ENCODE results near the gene RAP2B. TPM values are rescaled to one million over a fixed set of nuclear protein-coding genes. Genes with fewer than 3 reads are reported as not detected.

RAP2B gene
- total and polyA plus RNA-seq, 2 of the 13 experiments (the other 11 are each of a cell fraction or from before 2014, with no cell fraction given), result 6.4 to 7.1 TPM

DNA sequence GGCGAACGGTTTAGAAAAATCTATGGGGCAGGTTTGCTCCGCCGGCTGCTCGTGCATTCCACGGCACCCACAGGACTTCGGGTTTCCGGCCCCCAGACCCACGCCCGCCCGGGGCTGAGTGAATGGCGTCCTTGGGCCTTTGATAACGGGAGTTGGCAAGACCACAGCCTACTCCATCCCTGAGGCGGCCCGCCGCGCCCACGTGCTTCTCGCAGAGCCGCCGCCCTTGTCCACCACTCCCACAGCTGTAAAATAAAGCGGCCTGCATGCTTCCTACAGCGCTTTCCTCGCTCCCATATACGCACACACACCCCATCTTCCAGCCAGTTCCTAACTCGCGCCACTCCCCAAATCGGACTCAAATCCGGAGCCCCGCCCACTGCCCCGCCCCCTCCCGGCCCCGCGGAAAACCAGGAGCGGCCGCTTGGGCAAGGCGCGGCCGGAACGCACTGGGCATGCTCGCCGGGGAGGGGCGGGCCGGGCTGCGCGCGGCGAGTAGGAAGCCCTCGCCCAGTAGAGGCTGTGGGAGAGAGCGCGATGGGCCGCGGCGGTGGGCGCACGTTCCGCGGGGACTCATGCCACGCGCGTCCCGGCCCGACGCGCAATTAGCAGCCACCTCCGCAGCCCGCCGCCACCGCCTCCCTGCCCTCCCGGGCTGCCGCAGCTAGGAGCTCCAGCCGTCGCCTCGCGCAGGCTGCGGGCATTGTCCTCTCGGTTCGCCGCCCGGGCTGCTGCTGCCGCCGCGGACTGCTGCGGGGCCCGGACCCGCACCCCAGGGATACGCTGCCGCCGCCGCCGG is at the start of gene RAP2B (continued):
- TF ChIP-seq, protein P1, sequence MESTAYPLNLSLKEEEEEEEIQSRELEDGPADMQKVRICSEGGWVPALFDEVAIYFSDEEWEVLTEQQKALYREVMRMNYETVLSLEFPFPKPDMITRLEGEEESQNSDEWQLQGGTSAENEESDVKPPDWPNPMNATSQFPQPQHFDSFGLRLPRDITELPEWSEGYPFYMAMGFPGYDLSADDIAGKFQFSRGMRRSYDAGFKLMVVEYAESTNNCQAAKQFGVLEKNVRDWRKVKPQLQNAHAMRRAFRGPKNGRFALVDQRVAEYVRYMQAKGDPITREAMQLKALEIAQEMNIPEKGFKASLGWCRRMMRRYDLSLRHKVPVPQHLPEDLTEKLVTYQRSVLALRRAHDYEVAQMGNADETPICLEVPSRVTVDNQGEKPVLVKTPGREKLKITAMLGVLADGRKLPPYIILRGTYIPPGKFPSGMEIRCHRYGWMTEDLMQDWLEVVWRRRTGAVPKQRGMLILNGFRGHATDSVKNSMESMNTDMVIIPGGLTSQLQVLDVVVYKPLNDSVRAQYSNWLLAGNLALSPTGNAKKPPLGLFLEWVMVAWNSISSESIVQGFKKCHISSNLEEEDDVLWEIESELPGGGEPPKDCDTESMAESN (CRISPR knock-in tag; conservative IDR thresholded peaks at IDR 0.05), result peak; percentile 66; the same call in 1 of the 2 replicates
- TF ChIP-seq, protein P2, sequence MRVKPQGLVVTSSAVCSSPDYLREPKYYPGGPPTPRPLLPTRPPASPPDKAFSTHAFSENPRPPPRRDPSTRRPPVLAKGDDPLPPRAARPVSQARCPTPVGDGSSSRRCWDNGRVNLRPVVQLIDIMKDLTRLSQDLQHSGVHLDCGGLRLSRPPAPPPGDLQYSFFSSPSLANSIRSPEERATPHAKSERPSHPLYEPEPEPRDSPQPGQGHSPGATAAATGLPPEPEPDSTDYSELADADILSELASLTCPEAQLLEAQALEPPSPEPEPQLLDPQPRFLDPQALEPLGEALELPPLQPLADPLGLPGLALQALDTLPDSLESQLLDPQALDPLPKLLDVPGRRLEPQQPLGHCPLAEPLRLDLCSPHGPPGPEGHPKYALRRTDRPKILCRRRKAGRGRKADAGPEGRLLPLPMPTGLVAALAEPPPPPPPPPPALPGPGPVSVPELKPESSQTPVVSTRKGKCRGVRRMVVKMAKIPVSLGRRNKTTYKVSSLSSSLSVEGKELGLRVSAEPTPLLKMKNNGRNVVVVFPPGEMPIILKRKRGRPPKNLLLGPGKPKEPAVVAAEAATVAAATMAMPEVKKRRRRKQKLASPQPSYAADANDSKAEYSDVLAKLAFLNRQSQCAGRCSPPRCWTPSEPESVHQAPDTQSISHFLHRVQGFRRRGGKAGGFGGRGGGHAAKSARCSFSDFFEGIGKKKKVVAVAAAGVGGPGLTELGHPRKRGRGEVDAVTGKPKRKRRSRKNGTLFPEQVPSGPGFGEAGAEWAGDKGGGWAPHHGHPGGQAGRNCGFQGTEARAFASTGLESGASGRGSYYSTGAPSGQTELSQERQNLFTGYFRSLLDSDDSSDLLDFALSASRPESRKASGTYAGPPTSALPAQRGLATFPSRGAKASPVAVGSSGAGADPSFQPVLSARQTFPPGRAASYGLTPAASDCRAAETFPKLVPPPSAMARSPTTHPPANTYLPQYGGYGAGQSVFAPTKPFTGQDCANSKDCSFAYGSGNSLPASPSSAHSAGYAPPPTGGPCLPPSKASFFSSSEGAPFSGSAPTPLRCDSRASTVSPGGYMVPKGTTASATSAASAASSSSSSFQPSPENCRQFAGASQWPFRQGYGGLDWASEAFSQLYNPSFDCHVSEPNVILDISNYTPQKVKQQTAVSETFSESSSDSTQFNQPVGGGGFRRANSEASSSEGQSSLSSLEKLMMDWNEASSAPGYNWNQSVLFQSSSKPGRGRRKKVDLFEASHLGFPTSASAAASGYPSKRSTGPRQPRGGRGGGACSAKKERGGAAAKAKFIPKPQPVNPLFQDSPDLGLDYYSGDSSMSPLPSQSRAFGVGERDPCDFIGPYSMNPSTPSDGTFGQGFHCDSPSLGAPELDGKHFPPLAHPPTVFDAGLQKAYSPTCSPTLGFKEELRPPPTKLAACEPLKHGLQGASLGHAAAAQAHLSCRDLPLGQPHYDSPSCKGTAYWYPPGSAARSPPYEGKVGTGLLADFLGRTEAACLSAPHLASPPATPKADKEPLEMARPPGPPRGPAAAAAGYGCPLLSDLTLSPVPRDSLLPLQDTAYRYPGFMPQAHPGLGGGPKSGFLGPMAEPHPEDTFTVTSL (CRISPR knock-in tag; IDR thresholded peaks at IDR 0.05; ENCODE audit: borderline replicate concordance), result no peak; the same call in 1 of the 2 replicates
- no peak; the same call in 1 of the 2 replicates for TF ChIP-seq KDM5A (IDR thresholded peaks at IDR 0.05; ENCODE audit: borderline replicate concordance, low read length)
- 0 out of 2 replicates have a peak, but pooled peaks have one; percentile 34 for TF ChIP-seq ZNF205 (CRISPR knock-in tag; IDR thresholded peaks at IDR 0.05)
- TF ChIP-seq HNF4A (CRISPR knock-in tag; IDR thresholded peaks at IDR 0.05), result no peak
- TF ChIP-seq, protein P3, sequence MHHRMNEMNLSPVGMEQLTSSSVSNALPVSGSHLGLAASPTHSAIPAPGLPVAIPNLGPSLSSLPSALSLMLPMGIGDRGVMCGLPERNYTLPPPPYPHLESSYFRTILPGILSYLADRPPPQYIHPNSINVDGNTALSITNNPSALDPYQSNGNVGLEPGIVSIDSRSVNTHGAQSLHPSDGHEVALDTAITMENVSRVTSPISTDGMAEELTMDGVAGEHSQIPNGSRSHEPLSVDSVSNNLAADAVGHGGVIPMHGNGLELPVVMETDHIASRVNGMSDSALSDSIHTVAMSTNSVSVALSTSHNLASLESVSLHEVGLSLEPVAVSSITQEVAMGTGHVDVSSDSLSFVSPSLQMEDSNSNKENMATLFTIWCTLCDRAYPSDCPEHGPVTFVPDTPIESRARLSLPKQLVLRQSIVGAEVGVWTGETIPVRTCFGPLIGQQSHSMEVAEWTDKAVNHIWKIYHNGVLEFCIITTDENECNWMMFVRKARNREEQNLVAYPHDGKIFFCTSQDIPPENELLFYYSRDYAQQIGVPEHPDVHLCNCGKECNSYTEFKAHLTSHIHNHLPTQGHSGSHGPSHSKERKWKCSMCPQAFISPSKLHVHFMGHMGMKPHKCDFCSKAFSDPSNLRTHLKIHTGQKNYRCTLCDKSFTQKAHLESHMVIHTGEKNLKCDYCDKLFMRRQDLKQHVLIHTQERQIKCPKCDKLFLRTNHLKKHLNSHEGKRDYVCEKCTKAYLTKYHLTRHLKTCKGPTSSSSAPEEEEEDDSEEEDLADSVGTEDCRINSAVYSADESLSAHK (CRISPR knock-in tag; IDR thresholded peaks at IDR 0.05; ENCODE audit: borderline replicate concordance), result no peak
- TF ChIP-seq HMG20A (CRISPR knock-in tag; IDR thresholded peaks at IDR 0.05; ENCODE audit: borderline replicate concordance), result peak; percentile 37; the same call in 1 of the 2 replicates
- no peak for TF ChIP-seq TOE1 (CRISPR knock-in tag; IDR thresholded peaks at IDR 0.05)
- peak; percentile 73 for TF ChIP-seq HOXA5 (CRISPR knock-in tag; IDR thresholded peaks at IDR 0.05)
- TF ChIP-seq SYNCRIP (IDR thresholded peaks at IDR 0.05; ENCODE audit: insufficient read depth, low read depth, low read length), result no peak
- TF ChIP-seq, protein P4, sequence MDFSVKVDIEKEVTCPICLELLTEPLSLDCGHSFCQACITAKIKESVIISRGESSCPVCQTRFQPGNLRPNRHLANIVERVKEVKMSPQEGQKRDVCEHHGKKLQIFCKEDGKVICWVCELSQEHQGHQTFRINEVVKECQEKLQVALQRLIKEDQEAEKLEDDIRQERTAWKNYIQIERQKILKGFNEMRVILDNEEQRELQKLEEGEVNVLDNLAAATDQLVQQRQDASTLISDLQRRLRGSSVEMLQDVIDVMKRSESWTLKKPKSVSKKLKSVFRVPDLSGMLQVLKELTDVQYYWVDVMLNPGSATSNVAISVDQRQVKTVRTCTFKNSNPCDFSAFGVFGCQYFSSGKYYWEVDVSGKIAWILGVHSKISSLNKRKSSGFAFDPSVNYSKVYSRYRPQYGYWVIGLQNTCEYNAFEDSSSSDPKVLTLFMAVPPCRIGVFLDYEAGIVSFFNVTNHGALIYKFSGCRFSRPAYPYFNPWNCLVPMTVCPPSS (IDR thresholded peaks at IDR 0.05), result no peak
- 0 out of 2 replicates have a peak, but pooled peaks have one; percentile 34 for TF ChIP-seq FOXA3 (CRISPR knock-in tag; IDR thresholded peaks at IDR 0.05)
- TF ChIP-seq KDM5B (CRISPR knock-in tag; IDR thresholded peaks at IDR 0.05; ENCODE audit: borderline replicate concordance), result peak; percentile 85
- no peak for TF ChIP-seq ZNF317 (CRISPR knock-in tag; IDR thresholded peaks at IDR 0.05)
- TF ChIP-seq ZNF12 (CRISPR knock-in tag; IDR thresholded peaks at IDR 0.05), result peak; percentile 54; the same call in 1 of the 2 replicates
- TF ChIP-seq CREB1 (IDR thresholded peaks at IDR 0.05), result no peak
- TF ChIP-seq CREB1 (CRISPR knock-in tag; IDR thresholded peaks at IDR 0.05), result no peak
- peak; percentile 68; the same call in 1 of the 2 replicates for TF ChIP-seq ZNF124 (CRISPR knock-in tag; IDR thresholded peaks at IDR 0.05)
